Aorta (tissue), 5 donors: ENCODE measurements around the gene MDK. TPM values are rescaled to one million over a fixed set of nuclear protein-coding genes. Genes with fewer than 3 reads are reported as not detected.

Experiments used
- ATAC-seq: fragments of 200-7000 bp; cut with Tn5 transposase; one replicate; pipeline ENCODE4 v1.9.1; 2022; ENCODE audit warnings: moderate library complexity; ENCODE audit not compliant: low FRiP score
- DNase-seq, 2 donors: peaks; one replicate each; pipeline ENCODE4 v3.0.0-alpha.2; 2020
- H3K27ac ChIP-seq, 2 donors: one replicate each; pipeline ENCODE4 v1.5.1; 2013; ENCODE audit warnings: low read length in 2 of 2, mild to moderate bottlenecking in 2 of 2, moderate library complexity in 2 of 2, control low read depth in 1 of 2, inconsistent platforms in 1 of 2, low read depth in 1 of 2
- H3K27me3 ChIP-seq, 2 donors: one replicate each; pipeline ENCODE4 v1.6.1; 2013; ENCODE audit warnings: control low read depth in 1 of 2, low read length in 1 of 2, mild to moderate bottlenecking in 1 of 2, moderate library complexity in 1 of 2; ENCODE audit not compliant: insufficient read depth in 2 of 2, control insufficient read depth in 1 of 2
- H3K36me3 ChIP-seq, 2 donors: one replicate each; pipeline ENCODE4 v1.6.1; 2013; ENCODE audit warnings: control low read depth in 1 of 2, low read length in 1 of 2, mild to moderate bottlenecking in 1 of 2; ENCODE audit not compliant: insufficient read depth in 2 of 2, control insufficient read depth in 1 of 2
- H3K4me1 ChIP-seq, 2 donors: one replicate each; pipeline ENCODE4 v1.6.1; 2013; ENCODE audit warnings: low read length in 2 of 2, control low read depth in 1 of 2, mild to moderate bottlenecking in 1 of 2, moderate library complexity in 1 of 2; ENCODE audit not compliant: insufficient read depth in 2 of 2, control insufficient read depth in 1 of 2
- H3K4me3 ChIP-seq, 2 donors: one replicate each; pipeline ENCODE4 v1.5.1; 2013; ENCODE audit warnings: low read length in 2 of 2, control low read depth in 1 of 2, mild to moderate bottlenecking in 1 of 2
- H3K9me3 ChIP-seq: one replicate; pipeline ENCODE4 v1.6.1; 2013; ENCODE audit warnings: mild to moderate bottlenecking, low read length; ENCODE audit not compliant: control insufficient read depth
- WGBS, 2 donors: extraction: QIAGEN DNeasy Blood & Tissue Kit; methylation state at CpG; one replicate each; pipeline ENCODE4 v1.1.7; 2013; 5-methylcytosine and 5-hydroxymethylcytosine counted together
- intact Hi-C, 2 donors: fragments of 100-400 bp; cut with DNase I; formaldehyde crosslinking; loops; one replicate each; pipeline versions ENCODE4 v1.14.2 to v1.15.0; 2022
- polyA plus RNA-seq, 2 donors: library from polyadenylated mRNA; stranded (reverse); fragments of 200-250 nt; gene quantifications; one replicate each; pipeline ENCODE4 v1.2.3, GENCODE V29; 2013
- total RNA-seq, 2 donors: library from RNA; stranded (reverse); fragmentation: NEBNext Ultra II Directional; extraction: Animal tissue kit (Norgen Biotek cat#: 25700); gene quantifications; one replicate each; pipeline ENCODE4 v1.2.1, GENCODE V29; 2021
- donor health status: healthy with polysubstance abuse.
- donor health status: Bipolar disorder and iron deficiency.
- donor health status: DM: no; HTN: no; CAD: no.
- donor health status: DM: no; HTN: no; CAD: no.
- donor health status: DM: yes; HTN: yes; CAD: no.

MDK gene
- total and polyA plus RNA-seq, 4 donors, result 11.8 to 40.3 (median 19.6) TPM

DNA sequence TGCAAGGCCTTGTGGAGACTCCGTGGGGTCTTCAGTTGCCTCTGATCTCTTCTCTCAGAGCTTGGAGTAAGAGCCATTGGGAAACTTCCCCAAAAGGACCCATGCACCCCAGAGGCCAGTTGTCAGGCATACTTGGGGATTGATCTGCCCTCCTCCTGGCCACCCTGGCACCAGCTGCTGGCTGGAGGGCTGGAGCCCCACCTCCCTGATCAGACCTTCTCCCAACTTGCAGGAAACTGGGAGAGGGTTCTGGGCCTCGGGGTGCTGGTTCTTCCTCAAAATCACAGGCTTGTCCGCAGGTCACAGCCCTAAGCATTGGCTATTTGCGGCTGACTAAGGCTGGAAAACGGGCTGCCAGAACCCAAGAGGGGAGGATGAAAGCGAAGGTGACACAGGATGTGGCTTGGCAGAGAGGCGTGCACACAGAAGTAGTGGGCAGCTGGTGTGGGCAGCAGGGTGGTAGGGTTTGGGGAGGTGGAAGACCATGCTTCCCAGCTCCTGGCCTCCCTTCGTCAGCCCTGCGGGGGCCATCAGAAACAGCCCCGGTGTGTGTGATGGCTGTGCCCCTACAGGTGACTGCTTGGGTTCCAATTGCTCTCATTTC is 35.5 kb upstream of the MDK start:
- WGBS, 2 donors, result 90 to 91% methylated on average over 10 of the region's 10 CpGs
- H3K27ac ChIP-seq, result no peak overlapping the region
- no peaks in the 10 kb centered on the region for H3K9me3 ChIP-seq
- no peaks in the 10 kb centered on the region for H3K27me3 ChIP-seq
- intact Hi-C loops, result no loop called here
- ATAC-seq (no peak), DNase-seq (no peak)
- peaks cover 0 to 2% of the 10 kb centered on the region in 2 donors for H3K4me1 ChIP-seq
- no peak overlapping the region for H3K4me3 ChIP-seq
- no peaks in the 10 kb centered on the region for H3K36me3 ChIP-seq

DNA sequence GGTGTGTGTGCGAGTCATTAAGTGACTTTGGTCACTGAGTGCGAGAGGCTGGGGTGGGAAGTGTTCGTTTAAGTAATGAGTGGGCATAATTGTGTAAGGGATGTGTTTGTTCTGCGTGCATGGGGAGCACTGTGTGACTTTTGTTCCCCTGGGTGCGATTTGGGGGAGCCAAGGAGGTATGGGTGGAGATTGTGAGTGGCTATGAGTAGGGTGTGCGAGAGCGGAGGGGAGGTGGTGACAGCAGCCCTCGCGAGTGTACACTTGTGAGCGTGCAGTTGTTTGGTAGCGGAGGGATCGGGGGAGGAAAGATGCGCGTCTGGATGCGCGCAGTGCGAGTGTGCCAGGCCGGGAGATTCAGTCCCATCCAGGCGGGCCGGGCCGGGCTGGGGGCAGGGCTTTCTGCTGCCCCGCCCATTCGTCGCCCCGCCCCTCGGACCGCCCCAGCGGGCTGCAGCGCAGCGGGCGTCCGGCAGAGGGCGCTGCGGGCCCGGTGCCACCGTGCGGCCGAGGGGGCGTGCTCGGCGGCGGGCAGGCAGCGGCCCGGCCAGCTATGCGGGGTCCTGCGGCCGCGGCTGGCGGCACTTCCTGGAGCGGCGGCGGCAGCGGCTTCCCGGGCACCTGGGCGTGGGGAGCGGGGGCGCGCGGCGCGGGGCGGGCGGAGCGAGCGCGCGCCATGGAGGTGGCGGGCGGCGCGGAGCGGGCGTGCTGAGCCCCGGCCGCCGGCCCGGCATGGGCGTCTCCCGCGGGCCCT is 34.4 kb upstream of the MDK start, which contains the start of gene DGKZ:
Gene DGKZ (plus strand): TSS at position 578 of the 751 bp plus-strand sequence. CDS start 197 bp downstream, outside the sequence.
- ATAC-seq (peak; percentile 95), DNase-seq (peak; percentile 90 to 95)
- H3K27me3 ChIP-seq, result no peaks in the 10 kb centered on the region
- H3K36me3 ChIP-seq, result no peaks in the 10 kb centered on the region
- 10 to 17% methylated on average over 39 to 80 of the region's 80 CpGs for WGBS, 2 donors
- H3K9me3 ChIP-seq, result no peaks in the 10 kb centered on the region
- H3K4me3 ChIP-seq, result peak within 1 kb of the TSS; percentile 43 to 65
- H3K27ac ChIP-seq, result no peak within 1 kb of the TSS
- intact Hi-C loops, result no loop called here
- peaks cover 0 to 2% of the 10 kb centered on the region in 2 donors for H3K4me1 ChIP-seq

DNA sequence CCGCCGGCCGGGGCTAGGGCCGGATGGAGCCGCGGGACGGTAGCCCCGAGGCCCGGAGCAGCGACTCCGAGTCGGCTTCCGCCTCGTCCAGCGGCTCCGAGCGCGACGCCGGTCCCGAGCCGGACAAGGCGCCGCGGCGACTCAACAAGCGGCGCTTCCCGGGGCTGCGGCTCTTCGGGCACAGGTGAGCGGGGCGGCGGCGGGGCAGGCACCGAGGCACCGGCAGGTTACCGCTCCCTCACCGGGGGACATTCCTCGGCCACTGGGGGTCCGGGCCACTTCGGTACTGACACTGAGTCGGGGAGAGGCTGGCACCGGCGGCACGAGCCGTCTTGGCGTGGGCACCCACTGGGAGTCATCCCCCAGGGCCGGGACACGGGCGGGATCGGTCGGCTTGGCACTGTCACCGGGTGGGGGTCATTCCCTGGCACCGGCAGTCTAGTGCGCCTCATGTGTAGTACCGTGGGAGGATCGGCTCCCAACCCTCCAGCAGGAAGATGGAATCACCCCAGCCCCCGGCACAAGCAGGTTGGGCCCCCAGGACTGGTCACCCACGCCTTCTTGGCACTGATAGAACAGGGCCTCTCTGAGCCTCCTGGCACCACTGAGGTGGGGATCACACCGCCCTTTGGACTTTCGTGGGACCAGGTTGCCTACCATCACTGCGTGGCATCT is 33.7 kb upstream of the MDK start:
- Histone ChIP-seq H3K4me3 (peak overlapping the region; percentile 43 to 65), H3K4me1 (peaks cover 0 to 2% of the 10 kb centered on the region in 2 donors), H3K27ac (no peak overlapping the region), H3K9me3 (no peaks in the 10 kb centered on the region), H3K27me3 (no peaks in the 10 kb centered on the region), H3K36me3 (no peaks in the 10 kb centered on the region)
- ATAC-seq, result peak; percentile 2
- DNase-seq, result peak; percentile 72 to 84
- 22 to 25% methylated on average over 46 to 63 of the region's 63 CpGs for WGBS, 2 donors
- intact Hi-C loops, result no loop called here

DNA sequence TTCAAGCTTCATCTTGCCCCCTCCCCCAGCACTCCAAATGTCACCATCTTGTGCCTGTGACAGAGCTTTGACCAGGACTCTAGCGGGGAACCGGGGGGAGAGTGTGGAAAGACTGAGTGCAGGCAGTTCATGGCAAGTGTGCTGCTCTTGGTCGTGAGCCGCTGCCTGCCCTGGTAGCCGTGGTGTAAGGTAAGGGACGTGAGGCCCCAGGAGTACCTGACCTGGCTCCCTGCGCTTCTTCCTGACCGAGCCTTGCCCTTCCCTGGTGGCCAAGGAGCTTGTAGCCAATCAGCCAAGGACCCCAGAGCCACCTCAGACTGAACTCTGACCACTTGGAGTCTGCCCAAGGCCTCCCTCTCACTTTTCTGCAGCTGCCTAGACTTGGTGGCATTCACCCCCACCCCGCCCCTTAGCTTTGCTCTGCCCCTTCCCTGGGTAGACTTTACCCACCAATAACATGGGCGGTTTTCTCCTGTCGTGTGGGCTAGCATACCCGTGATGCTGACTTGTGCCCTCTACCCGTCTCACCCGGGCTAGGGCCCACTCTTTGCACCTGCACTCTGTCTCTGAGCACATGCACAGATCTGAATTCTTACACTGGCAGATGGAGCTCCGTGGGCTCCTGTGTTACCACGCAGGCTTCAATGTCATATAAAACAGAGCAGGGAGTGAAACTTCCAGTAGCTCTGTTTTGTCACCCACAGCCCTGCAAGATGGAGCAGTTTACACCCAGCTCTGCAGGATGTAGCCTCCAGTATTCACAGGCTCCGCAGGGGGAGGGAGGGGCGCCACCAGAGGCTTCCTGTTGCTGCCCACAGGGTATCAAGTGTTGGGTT is 32.7 kb upstream of the MDK start:
- Histone ChIP-seq H3K4me3 (no peak overlapping the region), H3K36me3 (no peaks in the 10 kb centered on the region), H3K9me3 (no peaks in the 10 kb centered on the region), H3K27ac (no peak overlapping the region), H3K27me3 (no peaks in the 10 kb centered on the region), H3K4me1 (peaks cover 0 to 2% of the 10 kb centered on the region in 2 donors)
- ATAC-seq, result no peak
- no peak for DNase-seq
- intact Hi-C loops, result no loop called here
- 81 to 87% methylated on average over 18 of the region's 18 CpGs for WGBS, 2 donors

DNA sequence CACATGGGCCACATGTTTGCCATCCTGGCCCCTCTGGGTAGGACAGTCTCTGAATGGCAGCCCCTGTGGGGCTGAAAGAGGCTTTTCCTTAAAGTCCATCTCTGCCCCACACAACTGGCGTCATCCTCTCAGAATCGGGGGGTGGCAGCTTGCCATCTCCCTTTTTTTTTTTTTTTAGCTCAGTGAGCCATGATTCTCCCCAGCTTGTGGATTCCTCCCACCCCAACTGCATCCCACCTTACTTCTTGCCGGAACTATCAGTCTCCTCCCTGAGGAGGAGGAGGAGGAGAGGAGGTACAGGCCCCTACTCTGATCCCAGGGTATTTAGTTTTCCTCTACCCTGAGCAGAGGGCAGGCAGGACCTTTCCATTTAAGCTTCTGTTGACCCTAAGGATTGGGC is 30.8 kb upstream of the MDK start:
- Histone ChIP-seq H3K27me3 (no peaks in the 10 kb centered on the region), H3K36me3 (no peaks in the 10 kb centered on the region), H3K9me3 (no peaks in the 10 kb centered on the region), H3K4me1 (peaks cover 0 to 2% of the 10 kb centered on the region in 2 donors), H3K4me3 (no peak overlapping the region), H3K27ac (no peak overlapping the region)
- 59% methylated on average over 3 of the region's 3 CpGs for WGBS, 2 donors
- ATAC-seq (no peak), DNase-seq (no peak)
- intact Hi-C loops, result no loop called here

DNA sequence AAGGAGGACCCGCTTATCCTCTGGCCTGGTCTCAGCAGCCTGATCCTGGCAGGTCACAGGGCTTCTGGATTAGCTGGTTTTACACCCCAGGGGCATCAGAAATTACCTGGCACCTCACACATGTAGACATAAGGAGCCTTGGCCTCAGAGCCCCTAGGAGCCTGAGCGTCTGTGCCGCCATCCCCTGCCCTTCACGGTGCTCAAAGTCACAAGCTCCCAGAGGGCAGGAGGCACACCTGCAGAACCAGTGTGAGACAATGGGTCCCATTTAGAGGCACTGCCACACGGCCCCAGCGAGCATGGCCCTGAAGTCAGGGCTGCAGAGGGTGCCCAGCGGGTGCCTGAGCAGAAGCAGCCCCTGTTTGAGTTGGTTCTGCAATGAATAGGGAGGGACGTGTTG is 30.3 kb upstream of the MDK start:
- intact Hi-C loops, result no loop called here
- H3K4me3 ChIP-seq, result no peak overlapping the region

DNA sequence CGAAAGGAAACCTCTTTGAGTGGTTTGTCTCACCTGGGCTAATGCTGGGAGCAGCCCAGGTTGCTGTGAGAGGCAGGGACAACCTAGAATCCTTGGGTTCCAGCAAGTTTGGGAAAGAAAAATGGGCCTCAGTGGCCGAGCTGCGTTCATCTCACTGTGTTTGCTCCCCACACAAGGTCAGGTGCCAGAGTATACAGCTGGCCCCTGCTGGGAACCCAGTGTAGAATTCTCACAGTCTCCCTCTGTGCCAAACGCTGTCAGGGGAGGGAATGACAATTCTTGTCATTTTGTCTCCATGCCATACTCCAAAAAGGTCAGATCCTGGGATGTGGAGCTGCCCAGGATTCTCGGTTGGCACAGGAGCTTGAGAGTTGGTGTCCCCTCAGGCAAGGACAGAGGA is 29.9 kb upstream of the MDK start:
- Histone ChIP-seq H3K4me1 (peaks cover 0 to 2% of the 10 kb centered on the region in 2 donors), H3K27ac (no peak overlapping the region), H3K36me3 (no peaks in the 10 kb centered on the region), H3K9me3 (no peaks in the 10 kb centered on the region), H3K27me3 (no peaks in the 10 kb centered on the region), H3K4me3 (no peak overlapping the region)
- DNase-seq (no peak), ATAC-seq (no peak)
- intact Hi-C loops, result no loop called here
- WGBS, 2 donors, result 57 to 60% methylated on average over 5 of the region's 5 CpGs

More for the DNA sequence above, 30.3 kb upstream of the MDK start:
- WGBS, 2 donors, result 86 to 89% methylated on average over 8 of the region's 8 CpGs
- Histone ChIP-seq H3K27me3 (no peaks in the 10 kb centered on the region), H3K27ac (no peak overlapping the region), H3K36me3 (no peaks in the 10 kb centered on the region), H3K4me1 (peaks cover 0 to 2% of the 10 kb centered on the region in 2 donors), H3K9me3 (no peaks in the 10 kb centered on the region)
- DNase-seq, result peak in 1 of 2 donors; percentile 54
- no peak for ATAC-seq

DNA sequence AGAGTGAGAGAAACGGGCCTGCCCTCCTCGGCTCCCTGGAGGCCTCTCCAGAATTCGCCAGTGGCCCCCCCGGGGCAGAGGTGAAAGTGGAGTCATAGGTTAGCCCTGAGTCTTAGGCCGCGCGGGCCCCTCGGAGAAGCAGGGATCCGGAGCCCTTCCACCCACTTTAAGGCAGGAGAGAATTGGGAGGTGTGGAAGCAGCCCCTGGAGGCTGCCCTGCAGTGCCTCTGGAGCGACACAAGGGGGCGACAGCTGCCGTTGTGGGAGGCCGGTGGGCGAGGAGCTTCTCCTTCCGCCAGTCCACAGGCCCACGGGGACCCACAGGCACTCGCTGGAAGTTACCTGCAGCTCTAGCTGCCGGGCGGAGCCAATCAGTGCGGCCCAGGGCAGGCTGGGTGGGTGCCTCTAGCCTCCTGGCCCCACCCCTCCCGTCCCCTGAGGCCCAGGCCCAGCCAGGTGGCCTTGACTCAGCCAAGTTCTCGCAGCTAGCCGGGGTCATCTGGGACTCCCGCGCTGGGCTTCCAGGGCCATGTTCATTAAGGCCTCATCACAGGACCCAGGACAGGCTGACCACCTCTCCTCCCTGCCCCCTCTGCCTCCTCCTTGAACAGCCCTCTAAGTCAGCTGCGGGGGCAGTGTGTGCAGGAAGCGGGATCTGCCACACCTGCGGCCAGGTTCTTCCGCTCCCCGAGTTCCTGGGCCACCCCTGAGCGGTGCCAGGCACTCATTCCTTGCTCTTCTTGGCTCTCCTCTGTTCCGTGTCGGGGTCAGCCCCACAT is 29.2 kb upstream of the MDK start:
- Histone ChIP-seq H3K36me3 (no peaks in the 10 kb centered on the region), H3K27ac (no peak overlapping the region), H3K4me3 (no peak overlapping the region), H3K9me3 (no peaks in the 10 kb centered on the region), H3K27me3 (no peaks in the 10 kb centered on the region), H3K4me1 (peaks cover 0 to 2% of the 10 kb centered on the region in 2 donors)
- 64 to 65% methylated on average over 31 to 33 of the region's 33 CpGs for WGBS, 2 donors
- DNase-seq (peak in 1 of 2 donors; percentile 69), ATAC-seq (no peak)
- intact Hi-C loops, result no loop called here
